Hepatocyte (in vitro differentiated cells): Measurements from ENCODE around the gene CEP164. TPM values are rescaled to one million over a fixed set of nuclear protein-coding genes. Genes with fewer than 3 reads are reported as not detected.
A peak's percentile ranks its signal among the peaks of the same experiment; 100 is the strongest.

Experiments
- DNase-seq: peaks from one replicate; pipeline ENCODE4 v3.0.0-alpha.2; 2016; ENCODE audit warnings: low spot score
- H2AFZ ChIP-seq: fragments of 200-600 bp; sonication (generic); 2 replicates; pipeline ENCODE4 v1.6.0; 2016; ENCODE audit warnings: antibody characterized with exemption, mild to moderate bottlenecking
- H3K27ac ChIP-seq: fragments of 200-600 bp; sonication (generic); 2 replicates; pipeline ENCODE4 v1.5.1; 2016; ENCODE audit warnings: mild to moderate bottlenecking
- H3K27me3 ChIP-seq: fragments of 200-600 bp; sonication (generic); 2 replicates; pipeline ENCODE4 v1.6.1; 2016
- H3K36me3 ChIP-seq: fragments of 200-600 bp; sonication (generic); replicated peaks from 2 replicates; pipeline ENCODE4 v1.5.1; 2016; ENCODE audit warnings: low read depth; ENCODE audit not compliant: insufficient read depth
- H3K4me1 ChIP-seq: fragments of 200-600 bp; sonication (generic); 2 replicates; pipeline ENCODE4 v1.5.1; 2016; ENCODE audit warnings: mild to moderate bottlenecking, moderate library complexity; ENCODE audit not compliant: insufficient read depth
- H3K4me2 ChIP-seq: fragments of 200-600 bp; sonication (generic); 2 replicates; pipeline ENCODE4 v1.6.0; 2016
- H3K4me3 ChIP-seq: fragments of 200-600 bp; sonication (generic); 2 replicates; pipeline ENCODE4 v1.5.1; 2016; ENCODE audit warnings: mild to moderate bottlenecking
- H3K79me2 ChIP-seq: fragments of 200-600 bp; sonication (generic); 2 replicates; pipeline ENCODE4 v1.6.0; 2017; ENCODE audit warnings: mild to moderate bottlenecking
- H3K9me2 ChIP-seq: fragments of 200-600 bp; sonication (generic); replicated peaks from 2 replicates; pipeline ENCODE4 v1.6.0; 2017; ENCODE audit warnings: mild to moderate bottlenecking; ENCODE audit not compliant: insufficient read depth
- H3K9me3 ChIP-seq: fragments of 200-600 bp; sonication (generic); 2 replicates; pipeline ENCODE4 v1.5.1; 2016; ENCODE audit warnings: low read depth, mild to moderate bottlenecking
- H4K20me1 ChIP-seq: fragments of 200-600 bp; sonication (generic); 2 replicates; pipeline ENCODE4 v1.6.0; 2016; ENCODE audit warnings: mild to moderate bottlenecking; ENCODE audit not compliant: insufficient read depth, poor library complexity, severe bottlenecking
- CTCF ChIP-seq: fragments of 200-600 bp; sonication (generic); IDR thresholded peaks from 2 replicates; pipeline ENCODE4 v1.5.1; 2016; ENCODE audit warnings: antibody characterized with exemption, mild to moderate bottlenecking; ENCODE audit not compliant: poor library complexity
- EZH2 ChIP-seq: fragments of 200-600 bp; sonication (generic); IDR thresholded peaks from 2 replicates; pipeline ENCODE4 v1.6.1; 2016; ENCODE audit warnings: antibody characterized with exemption, mild to moderate bottlenecking, borderline replicate concordance
- EZH2phosphoT487 ChIP-seq: fragments of 200-600 bp; sonication (generic); IDR thresholded peaks from one replicate; pipeline ENCODE4 v1.6.1; 2018; ENCODE audit warnings: antibody characterized with exemption, mild to moderate bottlenecking, low read depth, moderate library complexity; ENCODE audit not compliant: unreplicated experiment, severe bottlenecking
- WGBS: methylation state at CpG from one replicate; pipeline ENCODE4 v1.1.6; 2016; ENCODE audit warnings: low lambda C conversion rate; ENCODE audit errors: missing lambda C conversion rate; 5-methylcytosine and 5-hydroxymethylcytosine counted together
- polyA plus RNA-seq: library from polyadenylated mRNA; unstranded; fragments of >200 nt; fragmentation: Nextera tagmentation; extraction: Ambion mirVana; gene quantifications from 2 replicates; pipeline ENCODE4 v1.2.1, GENCODE V29; 2016
- total RNA-seq: library from RNA; depleted of rRNA; stranded (reverse); fragments of >200 nt; gene quantifications from 2 replicates; pipeline ENCODE4 v1.2.3, GENCODE V29; 2014

The CEP164 gene
- total and polyA plus RNA-seq, 2 experiments from 2014 or later, result 18.3 to 19.9 TPM

GRCh38 chr11:117425679-117426296 lies 98.1 kb downstream of the CEP164 start:
- no peaks in the 10 kb centered on the region for H3K9me3 ChIP-seq
- H3K4me1 ChIP-seq, result no peaks in the 10 kb centered on the region
- H3K36me3 ChIP-seq, result no peaks in the 10 kb centered on the region
- peaks cover 9% of the 10 kb centered on the region for H3K27me3 ChIP-seq
- H3K9me2 ChIP-seq, result no peaks in the 10 kb centered on the region
- H3K79me2 ChIP-seq, result no peaks in the 10 kb centered on the region
- H4K20me1 ChIP-seq, result no peaks in the 10 kb centered on the region
- 59% methylated on average over 13 of the region's 13 CpGs for WGBS
- DNase-seq, result no peak
- H3K27ac ChIP-seq, result no peak overlapping the region
- H3K4me2 ChIP-seq, result no peak overlapping the region
- H3K4me3 ChIP-seq, result no peak overlapping the region
- H2AFZ ChIP-seq, result no peak overlapping the region
- TF ChIP-seq EZH2 (no peak), EZH2phosphoT487 (no peak), CTCF (no peak)

GRCh38 chr11:117426297-117426685 lies 98.6 kb downstream of the CEP164 start:
- no peaks in the 10 kb centered on the region for H4K20me1 ChIP-seq
- peak; percentile 95 for TF ChIP-seq CTCF
- TF ChIP-seq EZH2phosphoT487, result no peak
- no peak overlapping the region for H3K27ac ChIP-seq
- H3K36me3 ChIP-seq, result no peaks in the 10 kb centered on the region
- H3K4me2 ChIP-seq, result peak overlapping the region; percentile 32
- H3K9me3 ChIP-seq, result no peaks in the 10 kb centered on the region
- no peaks in the 10 kb centered on the region for H3K9me2 ChIP-seq
- H2AFZ ChIP-seq, result no peak overlapping the region
- no peaks in the 10 kb centered on the region for H3K79me2 ChIP-seq
- H3K27me3 ChIP-seq, result peaks cover 9% of the 10 kb centered on the region
- 11% methylated on average over 17 of the region's 17 CpGs for WGBS
- H3K4me3 ChIP-seq, result no peak overlapping the region
- H3K4me1 ChIP-seq, result no peaks in the 10 kb centered on the region
- peak; percentile 86 for DNase-seq

GRCh38 chr11:117426941-117427340 lies 99.3 kb downstream of the CEP164 start:
- Histone ChIP-seq H3K4me1 (no peaks in the 10 kb centered on the region), H3K9me2 (no peaks in the 10 kb centered on the region), H3K9me3 (no peaks in the 10 kb centered on the region), H3K36me3 (no peaks in the 10 kb centered on the region), H3K4me2 (no peak overlapping the region), H3K79me2 (no peaks in the 10 kb centered on the region), H3K27me3 (peaks cover 9% of the 10 kb centered on the region), H3K27ac (no peak overlapping the region), H3K4me3 (no peak overlapping the region), H2AFZ (no peak overlapping the region), H4K20me1 (no peaks in the 10 kb centered on the region)
- no peak for DNase-seq
- WGBS, result 90% methylated on average over 7 of the region's 7 CpGs
- TF ChIP-seq CTCF, result no peak
- TF ChIP-seq EZH2phosphoT487, result no peak
- TF ChIP-seq EZH2, result no peak

- no peak for DNase-seq
- Histone ChIP-seq H3K27ac (no peak overlapping the region), H3K27me3 (peaks cover 9% of the 10 kb centered on the region), H3K79me2 (no peaks in the 10 kb centered on the region), H2AFZ (no peak overlapping the region), H3K9me2 (no peaks in the 10 kb centered on the region), H3K9me3 (no peaks in the 10 kb centered on the region), H3K4me2 (no peak overlapping the region), H4K20me1 (no peaks in the 10 kb centered on the region), H3K36me3 (no peaks in the 10 kb centered on the region), H3K4me1 (no peaks in the 10 kb centered on the region), H3K4me3 (no peak overlapping the region)
- TF ChIP-seq EZH2phosphoT487, result no peak
- no peak for TF ChIP-seq CTCF
- TF ChIP-seq EZH2, result no peak
- WGBS, result 74% methylated on average over 11 of the region's 11 CpGs
Measured at GRCh38 chr11:117427356-117427874, 99.8 kb downstream of the CEP164 start.
